Body of pancreas (tissue), 4 donors: ENCODE measurements around the gene OR4P4.

Experiments
- CTCF ChIP-seq, 7 experiments: fragments of 450-650 bp in 4 of 7; fragments of 200-600 bp in 3 of 7; sonication (generic) in 3 of 7; IDR thresholded peaks; one replicate each; pipeline ENCODE4 v1.5.1; 2016 to 2019; ENCODE audit warnings: antibody characterized with exemption in 7 of 7
- POLR2A ChIP-seq, 3 donors: fragments of 450-650 bp; IDR thresholded peaks; one replicate each; pipeline ENCODE4 v1.6.1; 2016; ENCODE audit warnings: antibody characterized with exemption in 3 of 3, mild to moderate bottlenecking in 2 of 3

GRCh38 chr11:55655096-55655495 lies 20.2 kb downstream of the OR4P4 start:
- TF ChIP-seq CTCF (IDR thresholded peaks at IDR 0.05), result no peak
- TF ChIP-seq POLR2A (IDR thresholded peaks at IDR 0.05), result no peak
